GM15510 (cell line): ENCODE measurements around the gene SERTAD3.

ENCODE experiments used
- POLR2A ChIP-seq: IDR thresholded peaks from 3 replicates; pipeline ENCODE4 v1.6.1; 2011; ENCODE audit warnings: borderline replicate concordance; ENCODE audit not compliant: insufficient read length; ENCODE audit errors: extremely low read depth

The SERTAD3 gene

DNA sequence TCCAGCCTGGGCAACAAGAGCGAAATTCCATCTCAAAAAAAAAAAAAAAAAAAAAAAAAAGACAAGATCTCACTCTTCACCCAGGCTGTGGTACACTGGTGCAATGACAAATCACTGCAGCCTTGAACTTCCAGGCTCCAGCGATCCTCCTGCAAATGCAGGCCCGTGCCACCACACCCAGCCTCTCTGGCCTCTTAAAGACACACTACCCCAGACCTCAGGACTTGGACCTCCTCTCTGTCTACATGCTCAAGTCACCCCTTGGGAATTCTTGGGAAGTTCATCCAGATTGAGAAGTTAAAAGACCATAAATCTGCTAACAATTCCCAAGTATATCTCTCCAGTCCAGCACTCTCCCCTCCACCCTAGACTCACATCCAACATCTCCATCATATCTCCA lies 43.6 kb downstream of the SERTAD3 start:
- no peak for TF ChIP-seq POLR2A

DNA sequence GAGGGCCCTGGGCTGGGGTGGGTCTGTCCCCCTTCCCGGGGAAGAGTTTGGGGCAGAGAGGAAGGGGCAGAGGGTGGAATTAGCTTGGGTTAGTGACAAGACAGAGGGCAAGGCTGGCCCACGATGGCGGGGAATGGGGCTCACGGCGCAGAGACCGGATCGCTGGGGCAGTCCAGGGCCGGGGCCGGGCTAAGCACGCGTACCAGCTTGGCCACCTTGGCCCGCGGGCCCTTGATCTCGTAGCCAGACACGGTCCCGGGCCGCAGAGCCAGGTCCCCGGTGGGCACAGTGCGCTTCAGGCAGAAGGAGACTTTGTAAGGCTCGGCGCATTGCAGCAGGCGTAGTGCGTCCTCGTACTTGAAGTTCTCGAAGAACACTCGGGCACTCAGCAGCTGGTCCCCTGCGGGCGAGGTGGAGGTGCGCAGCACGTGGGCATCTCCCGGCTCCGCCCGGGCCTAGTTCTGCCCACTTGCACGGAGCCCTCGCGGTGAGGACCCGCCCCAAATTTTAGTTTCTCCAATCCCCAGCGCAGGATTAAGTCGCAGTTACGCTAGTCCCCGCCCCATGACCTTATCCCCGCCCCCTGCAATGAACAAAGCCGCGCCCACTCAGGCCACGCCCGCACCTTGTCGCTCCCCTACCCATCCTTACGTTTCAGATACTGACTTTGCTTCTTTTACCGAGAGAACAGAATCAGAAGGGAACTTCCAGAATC lies 45.6 kb downstream of the SERTAD3 start:
- no peak for TF ChIP-seq POLR2A

DNA sequence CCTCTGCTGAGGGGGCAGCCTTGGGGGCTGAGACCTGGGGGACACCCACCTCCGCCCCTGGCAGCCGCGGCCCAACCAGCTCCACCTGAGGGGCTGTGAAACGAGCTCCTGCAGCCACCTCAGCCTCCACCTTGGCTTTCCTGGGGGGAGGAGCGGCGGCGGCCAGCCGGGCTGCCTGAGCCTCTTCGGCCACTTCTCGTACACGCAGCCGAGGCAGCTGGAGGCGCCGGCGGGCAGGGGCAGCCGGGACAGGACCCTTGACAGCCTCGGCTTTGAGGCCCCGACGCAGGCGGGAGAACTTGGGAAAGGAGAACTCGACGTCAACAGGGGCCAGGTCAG lies 46.6 kb downstream of the SERTAD3 start:
- no peak for TF ChIP-seq POLR2A

DNA sequence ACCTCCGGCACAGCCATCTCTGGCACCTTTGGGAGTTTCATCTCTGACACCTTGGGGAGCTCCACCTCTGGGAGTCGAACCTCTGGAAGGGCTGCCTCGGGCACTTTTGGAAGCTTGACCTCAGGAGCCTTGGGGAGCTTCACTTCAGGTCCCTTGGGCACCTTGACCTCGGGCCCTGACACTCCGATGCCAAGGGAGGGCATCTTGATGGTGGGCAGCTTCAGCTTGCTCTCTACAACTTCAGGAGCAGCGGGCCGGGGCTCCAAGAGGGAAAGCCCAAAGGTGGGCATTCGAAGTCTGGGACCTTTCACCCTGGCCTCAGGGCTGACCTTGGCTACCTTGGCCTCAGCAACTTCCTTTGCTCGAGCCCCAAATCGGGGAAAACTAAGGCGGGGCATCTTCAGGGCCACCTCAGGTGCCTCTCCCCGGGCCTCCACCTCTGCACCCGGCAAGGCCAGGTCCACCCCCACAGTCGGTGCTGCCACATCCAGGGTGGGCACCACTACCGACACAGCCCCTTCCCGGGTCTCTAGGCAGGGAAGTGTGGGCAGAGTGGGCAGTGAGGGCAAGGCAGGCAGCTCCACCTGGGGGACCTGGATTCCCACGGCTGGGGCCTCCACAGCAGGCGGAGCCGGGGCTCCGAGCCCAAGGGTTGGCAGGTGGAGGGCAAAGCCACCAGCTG lies 47.1 kb downstream of the SERTAD3 start:
- no peak for TF ChIP-seq POLR2A

DNA sequence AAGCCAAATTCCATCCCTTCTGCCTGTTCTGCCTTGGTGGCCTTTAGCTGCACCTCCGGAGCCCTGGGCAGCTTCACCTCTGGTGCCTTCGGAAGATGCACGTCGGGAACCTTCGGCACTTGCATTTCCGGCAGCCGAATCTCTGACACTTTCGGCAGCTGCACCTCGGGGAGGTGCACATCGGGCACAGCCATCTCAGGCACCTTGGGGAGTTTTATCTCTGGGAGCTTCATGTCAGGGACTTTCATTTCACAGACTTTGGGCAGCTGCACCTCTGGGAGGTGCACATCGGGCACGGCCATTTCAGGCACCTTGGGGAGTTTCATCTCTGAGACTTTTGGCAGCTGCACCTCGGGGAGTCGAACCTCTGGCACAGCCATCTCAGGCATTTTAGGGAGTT lies 48.2 kb downstream of the SERTAD3 start:
- no peak for TF ChIP-seq POLR2A

DNA sequence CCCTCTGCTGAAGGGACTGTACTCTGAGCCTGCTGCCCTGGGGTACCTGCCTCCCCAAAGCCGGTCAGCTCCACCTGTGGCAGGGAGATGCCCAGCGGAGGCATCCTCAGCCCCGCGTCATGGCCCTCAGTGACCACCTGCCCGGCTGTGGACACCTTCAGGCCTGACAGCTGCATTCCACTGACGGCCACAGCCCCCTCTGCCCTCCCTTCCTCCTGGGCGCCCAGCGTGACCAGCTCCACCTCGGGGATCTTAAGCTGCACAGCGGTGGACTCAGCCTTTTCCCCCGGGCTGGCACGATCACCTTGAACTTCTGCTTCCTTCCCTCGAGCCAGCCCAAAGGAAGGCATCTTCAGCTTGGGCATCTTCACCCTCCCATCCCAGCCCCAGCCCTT lies 49.3 kb downstream of the SERTAD3 start:
- no peak for TF ChIP-seq POLR2A

DNA sequence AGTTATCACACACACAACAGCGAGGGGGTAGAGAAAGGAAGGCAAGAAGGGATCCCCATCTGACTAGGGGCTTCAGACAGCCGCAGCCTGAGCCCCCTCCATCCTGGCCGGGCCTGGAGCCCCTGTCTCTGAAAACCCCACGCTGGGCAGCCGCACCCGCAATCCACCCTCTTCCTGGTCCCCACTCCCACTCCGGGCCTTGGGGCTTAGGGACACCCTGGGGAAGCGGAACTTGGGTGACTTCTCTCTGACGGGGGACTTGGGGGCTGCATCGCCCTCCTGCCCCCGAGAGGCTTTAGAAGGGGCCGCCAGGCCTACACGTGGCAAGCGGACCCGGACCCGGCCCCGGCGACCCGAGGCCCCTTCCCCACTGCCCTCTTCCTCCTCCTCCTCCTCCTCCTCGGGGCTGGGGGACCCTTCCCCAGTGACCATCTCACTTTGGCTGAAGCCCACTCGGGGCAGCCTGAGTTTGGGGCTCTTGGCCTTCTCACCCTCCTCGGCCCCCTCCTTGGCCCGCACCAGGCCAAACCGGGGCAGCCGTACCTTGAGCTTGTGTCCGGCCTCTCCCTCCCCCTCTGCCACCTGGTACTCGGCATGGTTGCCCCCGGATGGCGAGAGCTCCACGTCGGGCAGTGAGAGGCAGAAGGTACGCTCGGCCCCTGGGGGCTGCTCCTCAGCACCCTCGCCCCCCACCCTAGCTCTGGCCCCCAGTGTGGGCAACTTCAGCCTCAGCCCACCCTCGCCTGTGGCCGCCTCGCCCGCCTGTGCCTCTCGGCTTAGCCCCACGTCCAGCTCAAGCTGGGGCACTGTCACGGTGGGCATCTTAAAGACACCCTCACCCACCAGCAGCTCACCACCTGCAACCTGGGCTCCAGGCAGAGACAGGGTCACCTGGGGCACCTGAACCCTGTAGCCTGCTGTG lies 50.0 kb downstream of the SERTAD3 start:
- TF ChIP-seq POLR2A: no peak

DNA sequence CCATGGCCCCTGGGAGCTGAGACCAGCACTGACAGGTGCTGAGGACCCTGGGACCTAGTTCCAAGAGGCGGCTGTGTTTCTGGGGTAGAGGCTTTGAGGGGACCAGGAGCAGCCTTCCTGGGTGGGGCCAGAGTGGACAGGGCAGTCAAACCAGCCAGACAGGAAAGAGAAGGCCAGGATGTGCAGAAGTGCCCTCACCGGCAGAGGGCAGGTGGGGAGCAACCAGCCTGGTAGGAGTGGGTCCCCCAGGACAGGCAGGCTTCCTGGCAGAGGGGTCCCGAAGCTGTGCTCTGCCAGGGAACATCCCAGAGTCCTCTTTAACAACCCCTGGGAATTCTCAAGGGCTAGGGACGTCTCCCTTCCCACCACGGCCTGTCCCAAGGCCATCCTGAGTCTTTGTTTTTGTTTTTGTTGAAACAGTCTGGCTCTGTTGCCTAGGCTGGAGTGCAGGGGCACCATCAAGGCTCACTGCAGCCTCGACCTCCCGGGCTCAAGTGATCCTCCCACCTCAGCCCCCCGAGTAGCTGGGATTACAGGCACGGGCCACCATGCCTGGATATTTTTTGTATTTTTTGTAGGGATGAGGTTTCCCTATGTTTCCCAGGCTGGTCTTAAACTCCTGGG lies 51.1 kb downstream of the SERTAD3 start:
- no peak for TF ChIP-seq POLR2A

DNA sequence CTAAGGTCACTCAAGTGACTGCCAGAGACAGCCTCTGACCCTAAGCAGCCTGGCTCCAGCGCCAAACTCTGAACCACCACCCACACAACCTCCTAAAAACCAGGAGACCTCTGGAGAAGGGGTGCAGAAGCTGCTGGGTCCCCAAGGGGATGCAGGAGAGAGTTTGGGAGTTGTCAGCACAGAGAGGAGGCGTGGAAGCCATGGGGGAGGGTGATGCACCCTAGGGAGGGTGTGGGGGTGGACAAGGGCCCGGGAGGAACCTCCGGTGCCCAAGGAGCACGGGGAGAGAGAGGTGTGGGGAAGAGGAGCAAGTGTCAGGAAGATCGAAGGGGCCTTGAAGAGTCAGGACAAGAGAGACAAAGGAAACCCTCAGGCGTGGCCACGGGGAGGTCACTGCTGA lies 52.0 kb downstream of the SERTAD3 start:
- no peak for TF ChIP-seq POLR2A
